ENCODE data around the gene CARF. TPM values are rescaled to one million over a fixed set of nuclear protein-coding genes. Genes with fewer than 3 reads are reported as not detected.

Gene CARF
- total RNA-seq, 4 donors from 2014 or later = 14.4 to 32.6 (median 19.7) TPM

DNA sequence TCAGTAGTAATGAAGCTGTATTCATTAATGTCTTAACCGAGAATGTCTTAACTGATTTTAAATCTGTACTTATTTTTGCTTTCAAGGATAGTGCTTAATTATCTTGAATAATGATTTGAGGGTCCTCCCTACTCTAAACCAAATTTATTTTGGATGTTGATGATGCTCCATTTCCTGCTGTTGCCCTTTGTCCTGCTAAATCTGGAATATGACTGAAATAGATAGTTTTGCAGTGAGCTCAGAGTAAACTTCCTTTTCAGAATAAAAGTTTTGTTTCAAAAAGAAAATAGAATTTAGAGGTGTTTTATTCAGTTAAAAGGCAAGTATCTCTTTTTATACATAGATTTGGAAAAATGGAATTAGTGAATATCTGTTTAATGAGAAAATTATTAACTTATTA lies 110.7 kb downstream of the CARF start:
- WGBS, 2 donors = 29% methylated on average over 1 of the region's 1 CpG
- TF ChIP-seq, protein P1, sequence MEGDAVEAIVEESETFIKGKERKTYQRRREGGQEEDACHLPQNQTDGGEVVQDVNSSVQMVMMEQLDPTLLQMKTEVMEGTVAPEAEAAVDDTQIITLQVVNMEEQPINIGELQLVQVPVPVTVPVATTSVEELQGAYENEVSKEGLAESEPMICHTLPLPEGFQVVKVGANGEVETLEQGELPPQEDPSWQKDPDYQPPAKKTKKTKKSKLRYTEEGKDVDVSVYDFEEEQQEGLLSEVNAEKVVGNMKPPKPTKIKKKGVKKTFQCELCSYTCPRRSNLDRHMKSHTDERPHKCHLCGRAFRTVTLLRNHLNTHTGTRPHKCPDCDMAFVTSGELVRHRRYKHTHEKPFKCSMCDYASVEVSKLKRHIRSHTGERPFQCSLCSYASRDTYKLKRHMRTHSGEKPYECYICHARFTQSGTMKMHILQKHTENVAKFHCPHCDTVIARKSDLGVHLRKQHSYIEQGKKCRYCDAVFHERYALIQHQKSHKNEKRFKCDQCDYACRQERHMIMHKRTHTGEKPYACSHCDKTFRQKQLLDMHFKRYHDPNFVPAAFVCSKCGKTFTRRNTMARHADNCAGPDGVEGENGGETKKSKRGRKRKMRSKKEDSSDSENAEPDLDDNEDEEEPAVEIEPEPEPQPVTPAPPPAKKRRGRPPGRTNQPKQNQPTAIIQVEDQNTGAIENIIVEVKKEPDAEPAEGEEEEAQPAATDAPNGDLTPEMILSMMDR (IDR thresholded peaks at IDR 0.05) = no peak
- TF ChIP-seq EP300 (IDR thresholded peaks at IDR 0.05) (no peak), POLR2A (IDR thresholded peaks at IDR 0.05) (no peak)
- H3K27ac ChIP-seq = peak overlapping the region in 3 of 4 donors; percentile 41 to 62 (median 43)
- peaks cover 0 to 13% (median 0%) of the 10 kb centered on the region in 3 donors for H3K36me3 ChIP-seq
- peaks cover 0 to 55% (median 2%) of the 10 kb centered on the region in 4 donors for H3K4me1 ChIP-seq
- H3K4me3 ChIP-seq = no peak overlapping the region
- H3K9me3 ChIP-seq = no peaks in the 10 kb centered on the region
- no peak for DNase-seq (ENCODE audit: low spot score in 2 of 2)
- no peaks in the 10 kb centered on the region for H3K27me3 ChIP-seq

DNA sequence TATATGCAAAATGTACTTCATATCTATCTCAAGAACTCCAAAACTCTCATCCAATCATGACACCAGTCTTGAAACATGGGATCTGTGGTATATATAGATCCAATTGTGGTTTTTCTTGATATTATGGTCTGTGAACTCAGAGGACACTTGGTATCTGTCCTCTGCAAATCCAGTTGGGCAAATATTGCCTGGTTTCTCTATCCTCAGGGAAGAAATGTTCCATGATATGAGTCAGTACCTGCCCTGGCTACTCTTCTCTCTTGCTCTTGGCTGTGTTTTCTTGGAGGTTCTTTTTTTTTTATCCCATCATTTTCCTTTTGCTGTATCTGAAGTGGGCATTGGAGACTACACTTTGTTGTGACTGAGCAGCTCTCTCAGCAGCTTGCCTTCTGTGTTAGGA lies 113.5 kb downstream of the CARF start:
- peaks cover 0 to 33% (median 0%) of the 10 kb centered on the region in 4 donors for H3K4me1 ChIP-seq

DNA sequence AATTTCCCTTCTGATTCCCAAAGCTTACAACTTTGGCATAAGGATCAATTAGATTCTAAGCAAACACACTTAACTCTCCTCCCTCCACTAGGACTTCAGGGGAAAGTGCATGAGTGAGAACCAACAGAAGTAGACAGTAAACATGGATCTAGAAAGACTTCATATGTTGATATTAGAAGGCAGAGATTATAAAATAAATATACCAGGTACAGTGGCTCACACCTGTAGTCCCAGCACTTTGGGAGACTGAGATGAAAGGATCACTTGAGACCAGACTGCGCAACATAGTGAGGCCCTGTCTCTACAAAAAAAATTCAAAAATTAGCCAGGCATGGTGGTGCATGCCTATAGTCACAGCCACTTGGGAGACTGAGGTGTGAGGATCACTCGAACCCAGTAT lies 118.5 kb downstream of the CARF start:
- H3K9me3 ChIP-seq = no peaks in the 10 kb centered on the region
- DNase-seq (ENCODE audit: low spot score in 2 of 2) = no peak
- H3K4me1 ChIP-seq = peaks cover 0 to 26% (median 0%) of the 10 kb centered on the region in 4 donors
- TF ChIP-seq POLR2A (IDR thresholded peaks at IDR 0.05) = no peak
- TF ChIP-seq EP300 (IDR thresholded peaks at IDR 0.05) = no peak
- TF ChIP-seq, protein P1 (IDR thresholded peaks at IDR 0.05) = no peak
- H3K36me3 ChIP-seq = peaks cover 0 to 7% (median 0%) of the 10 kb centered on the region in 3 donors
- H3K27ac ChIP-seq = no peak overlapping the region
- no peaks in the 10 kb centered on the region for H3K27me3 ChIP-seq
- WGBS, 2 donors = 93 to 97% methylated on average over 2 of the region's 2 CpGs
- no peak overlapping the region for H3K4me3 ChIP-seq

More for the DNA sequence above, 113.5 kb downstream of the CARF start:
- no peaks in the 10 kb centered on the region for H3K27me3 ChIP-seq
- TF ChIP-seq POLR2A (IDR thresholded peaks at IDR 0.05) (no peak), EP300 (IDR thresholded peaks at IDR 0.05) (no peak)
- TF ChIP-seq, protein P1 (IDR thresholded peaks at IDR 0.05) = no peak
- H3K9me3 ChIP-seq = no peaks in the 10 kb centered on the region
- no peak overlapping the region for H3K4me3 ChIP-seq
- H3K36me3 ChIP-seq = peaks cover 0 to 17% (median 0%) of the 10 kb centered on the region in 3 donors
- DNase-seq (ENCODE audit: low spot score in 2 of 2) = no peak
- peak overlapping the region in 1 of 4 donors; percentile 3 for H3K27ac ChIP-seq

DNA sequence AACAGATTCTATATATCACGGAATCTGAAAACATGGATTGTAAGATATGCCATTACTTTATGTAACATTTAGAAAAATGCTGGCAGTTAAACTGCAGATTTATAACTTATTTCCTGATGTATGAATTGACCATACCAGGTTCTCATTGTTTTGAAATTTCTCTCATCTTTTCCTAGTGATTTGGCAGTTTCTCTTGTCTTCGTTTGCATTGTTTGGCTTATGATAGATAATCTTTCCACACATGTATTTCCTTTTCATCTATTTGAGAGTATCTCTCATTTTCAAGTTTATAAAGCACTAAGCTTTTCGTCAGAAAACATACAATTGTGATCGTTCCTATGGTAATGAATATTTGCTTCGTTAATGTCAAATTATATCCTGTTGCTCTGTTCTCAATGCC lies 118.9 kb downstream of the CARF start:
- no peak overlapping the region for H3K27ac ChIP-seq
- H3K4me3 ChIP-seq = no peak overlapping the region
- TF ChIP-seq, protein P1 (IDR thresholded peaks at IDR 0.05) = no peak
- TF ChIP-seq POLR2A (IDR thresholded peaks at IDR 0.05) (no peak), EP300 (IDR thresholded peaks at IDR 0.05) (no peak)
- no peak for DNase-seq (ENCODE audit: low spot score in 2 of 2)
- no peaks in the 10 kb centered on the region for H3K27me3 ChIP-seq
- H3K36me3 ChIP-seq = peaks cover 0 to 7% (median 0%) of the 10 kb centered on the region in 3 donors
- H3K4me1 ChIP-seq = peaks cover 0 to 30% (median 1%) of the 10 kb centered on the region in 4 donors
- H3K9me3 ChIP-seq = no peaks in the 10 kb centered on the region
- 57 to 64% methylated on average over 5 of the region's 5 CpGs for WGBS, 2 donors

DNA sequence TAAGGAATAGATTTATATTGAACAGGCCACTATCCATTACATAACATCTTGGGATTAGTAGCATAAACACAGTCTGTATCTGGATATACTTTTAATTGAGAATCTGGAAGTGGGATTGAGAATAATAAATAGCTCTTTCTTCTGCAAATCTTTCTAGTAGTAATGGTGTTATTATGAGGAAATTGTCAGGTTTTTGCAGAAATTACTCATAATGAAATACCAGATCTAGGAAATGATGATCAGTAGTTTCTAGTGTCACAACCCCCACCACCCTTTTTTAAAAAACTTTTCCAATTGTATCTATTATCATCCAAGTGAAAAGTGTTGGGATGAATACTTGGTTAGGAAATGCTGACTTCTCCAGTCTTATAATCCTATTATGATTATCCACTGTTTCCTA lies 121.3 kb downstream of the CARF start:
- no peaks in the 10 kb centered on the region for H3K36me3 ChIP-seq
- H3K9me3 ChIP-seq = no peaks in the 10 kb centered on the region
- no peaks in the 10 kb centered on the region for H3K27me3 ChIP-seq
- H3K4me1 ChIP-seq = peaks cover 0 to 45% (median 6%) of the 10 kb centered on the region in 4 donors
- no peak for DNase-seq (ENCODE audit: low spot score in 2 of 2)
- no peak overlapping the region for H3K4me3 ChIP-seq
- TF ChIP-seq POLR2A (IDR thresholded peaks at IDR 0.05) (no peak), EP300 (IDR thresholded peaks at IDR 0.05) (no peak)
- TF ChIP-seq, protein P1 (IDR thresholded peaks at IDR 0.05) = no peak
- peak overlapping the region in 1 of 4 donors; percentile 37 for H3K27ac ChIP-seq
